Suprapubic skin (tissue), 4 donors: ENCODE results near the gene MAP4K5. TPM values are rescaled to one million over a fixed set of nuclear protein-coding genes. Genes with fewer than 3 reads are reported as not detected.

Experiments
- DNase-seq, 2 donors: peaks; one replicate each; pipeline ENCODE4 v3.0.0-alpha.2; 2019; ENCODE audit warnings: low spot score in 2 of 2
- H3K27ac ChIP-seq: fragments of 200-600 bp; sonication (generic); one replicate; pipeline ENCODE4 v1.5.1; 2019
- H3K27me3 ChIP-seq: fragments of 200-600 bp; sonication (generic); one replicate; pipeline ENCODE4 v1.5.1; 2019
- H3K36me3 ChIP-seq: fragments of 200-600 bp; sonication (generic); one replicate; pipeline ENCODE4 v1.5.1; 2019
- H3K4me1 ChIP-seq: fragments of 200-600 bp; sonication (generic); one replicate; pipeline ENCODE4 v1.5.1; 2019
- H3K4me3 ChIP-seq: fragments of 200-600 bp; sonication (generic); one replicate; pipeline ENCODE4 v1.5.1; 2019; ENCODE audit warnings: mild to moderate bottlenecking
- H3K9me3 ChIP-seq: fragments of 200-600 bp; sonication (generic); one replicate; pipeline ENCODE4 v1.5.1; 2019
- CTCF ChIP-seq, 2 donors: fragments of 200-600 bp in 1 of 2; fragments of 450-650 bp in 1 of 2; sonication (generic) in 1 of 2; IDR thresholded peaks; one replicate each; pipeline ENCODE4 v1.5.1; 2016 to 2019; ENCODE audit warnings: antibody characterized with exemption in 2 of 2, mild to moderate bottlenecking in 1 of 2, moderate library complexity in 1 of 2
- EP300 ChIP-seq: sonication (generic); formaldehyde crosslinking; IDR thresholded peaks from one replicate; pipeline ENCODE4 v1.6.1; 2017; ENCODE audit warnings: antibody characterized with exemption
- POLR2A ChIP-seq, 2 donors: fragments of 450-650 bp; IDR thresholded peaks; one replicate each; pipeline ENCODE4 v1.6.1; 2017; ENCODE audit warnings: antibody characterized with exemption in 2 of 2, mild to moderate bottlenecking in 2 of 2, moderate library complexity in 2 of 2
- POLR2AphosphoS5 ChIP-seq, 3 donors: sonication (generic); formaldehyde crosslinking; IDR thresholded peaks; one replicate each; pipeline ENCODE4 v1.6.1; 2017; ENCODE audit warnings: antibody characterized with exemption in 3 of 3
- WGBS: methylation state at CpG from one replicate; pipeline ENCODE4 v1.1.5; 2018; 5-methylcytosine and 5-hydroxymethylcytosine counted together
- total RNA-seq, 4 donors: library from RNA; depleted of rRNA; stranded (reverse); fragments of >200 nt; gene quantifications; one replicate each; pipeline ENCODE4 v1.1.0, GENCODE V29; 2016

The MAP4K5 gene
- total RNA-seq, 4 donors from 2014 or later = 109 to 226 (median 125) TPM

GRCh38 chr14:50398189-50398580 is 134.2 kb downstream of the MAP4K5 start:
- no peaks in the 10 kb centered on the region for H3K9me3 ChIP-seq
- WGBS = 95% methylated on average over 2 of the region's 2 CpGs
- H3K4me1 ChIP-seq = peaks cover 24% of the 10 kb centered on the region
- H3K27ac ChIP-seq = no peak overlapping the region
- no peak for DNase-seq
- H3K4me3 ChIP-seq = no peak overlapping the region
- H3K27me3 ChIP-seq = no peaks in the 10 kb centered on the region
- H3K36me3 ChIP-seq = no peaks in the 10 kb centered on the region
- TF ChIP-seq POLR2A (IDR thresholded peaks at IDR 0.05) (no peak), CTCF (IDR thresholded peaks at IDR 0.05) (no peak), POLR2AphosphoS5 (IDR thresholded peaks at IDR 0.05) (no peak), EP300 (no peak)

GRCh38 chr14:50397390-50398188 is 134.8 kb downstream of the MAP4K5 start:
- Histone ChIP-seq H3K27ac (peak overlapping the region; percentile 72), H3K4me1 (peaks cover 24% of the 10 kb centered on the region), H3K27me3 (no peaks in the 10 kb centered on the region), H3K4me3 (peak overlapping the region; percentile 81), H3K36me3 (no peaks in the 10 kb centered on the region), H3K9me3 (no peaks in the 10 kb centered on the region)
- no peak for DNase-seq
- no peak for TF ChIP-seq CTCF (IDR thresholded peaks at IDR 0.05)
- no peak for TF ChIP-seq EP300
- no peak for TF ChIP-seq POLR2AphosphoS5 (IDR thresholded peaks at IDR 0.05)
- TF ChIP-seq POLR2A (IDR thresholded peaks at IDR 0.05) = no peak
- 27% methylated on average over 4 of the region's 9 CpGs for WGBS

- no peaks in the 10 kb centered on the region for H3K9me3 ChIP-seq
- no peak for TF ChIP-seq EP300
- TF ChIP-seq POLR2A (IDR thresholded peaks at IDR 0.05) = no peak
- no peak for TF ChIP-seq CTCF (IDR thresholded peaks at IDR 0.05)
- TF ChIP-seq POLR2AphosphoS5 (IDR thresholded peaks at IDR 0.05) = no peak
- H3K4me1 ChIP-seq = peaks cover 24% of the 10 kb centered on the region
- H3K36me3 ChIP-seq = no peaks in the 10 kb centered on the region
- 0% methylated on average over 29 of the region's 77 CpGs for WGBS
- H3K27me3 ChIP-seq = no peaks in the 10 kb centered on the region
- DNase-seq = peak; percentile 73 to 83
- H3K27ac ChIP-seq = peak within 1 kb of the TSS; percentile 72
- peak within 1 kb of the TSS; percentile 81 for H3K4me3 ChIP-seq
Observed at GRCh38 chr14:50396631-50397389, 135.6 kb downstream of the MAP4K5 start, which contains the start of gene CDKL1. TSS of gene CDKL1 (minus strand) at chr14:50396881. CDS start at chr14:50395868, 1,013 bp downstream.

- no peaks in the 10 kb centered on the region for H3K9me3 ChIP-seq
- H3K4me1 ChIP-seq = peaks cover 24% of the 10 kb centered on the region
- no peaks in the 10 kb centered on the region for H3K36me3 ChIP-seq
- peak overlapping the region; percentile 81 for H3K4me3 ChIP-seq
- no peak for TF ChIP-seq EP300
- no peak for TF ChIP-seq POLR2AphosphoS5 (IDR thresholded peaks at IDR 0.05)
- TF ChIP-seq POLR2A (IDR thresholded peaks at IDR 0.05) = no peak
- no peak for TF ChIP-seq CTCF (IDR thresholded peaks at IDR 0.05)
- 57% methylated on average over 5 of the region's 5 CpGs for WGBS
- no peaks in the 10 kb centered on the region for H3K27me3 ChIP-seq
- no peak overlapping the region for H3K27ac ChIP-seq
- DNase-seq = no peak
Observed at GRCh38 chr14:50395448-50395847, 136.9 kb downstream of the MAP4K5 start.

GRCh38 chr14:50394713-50395112 is 137.7 kb downstream of the MAP4K5 start:
- no peaks in the 10 kb centered on the region for H3K27me3 ChIP-seq
- no peak for DNase-seq
- H3K36me3 ChIP-seq = no peaks in the 10 kb centered on the region
- no peaks in the 10 kb centered on the region for H3K9me3 ChIP-seq
- TF ChIP-seq POLR2A (IDR thresholded peaks at IDR 0.05) (no peak), POLR2AphosphoS5 (IDR thresholded peaks at IDR 0.05) (no peak), EP300 (no peak), CTCF (IDR thresholded peaks at IDR 0.05) (no peak)
- 89% methylated on average over 5 of the region's 5 CpGs for WGBS
- H3K4me3 ChIP-seq = peak overlapping the region; percentile 81
- H3K27ac ChIP-seq = no peak overlapping the region
- peaks cover 18% of the 10 kb centered on the region for H3K4me1 ChIP-seq
